KG1 (cell line): ENCODE results near the gene UBC.
"Not testable (repeated sequence)": the region's sequence is repeated elsewhere in the genome, so short reads cannot be mapped to it uniquely, and the experiment has no call there.

Experiments used
- DNase-seq: peaks from one replicate; lab custom pipeline; 2025; lab: John Stamatoyannopoulos, UW

UBC gene

DNA sequence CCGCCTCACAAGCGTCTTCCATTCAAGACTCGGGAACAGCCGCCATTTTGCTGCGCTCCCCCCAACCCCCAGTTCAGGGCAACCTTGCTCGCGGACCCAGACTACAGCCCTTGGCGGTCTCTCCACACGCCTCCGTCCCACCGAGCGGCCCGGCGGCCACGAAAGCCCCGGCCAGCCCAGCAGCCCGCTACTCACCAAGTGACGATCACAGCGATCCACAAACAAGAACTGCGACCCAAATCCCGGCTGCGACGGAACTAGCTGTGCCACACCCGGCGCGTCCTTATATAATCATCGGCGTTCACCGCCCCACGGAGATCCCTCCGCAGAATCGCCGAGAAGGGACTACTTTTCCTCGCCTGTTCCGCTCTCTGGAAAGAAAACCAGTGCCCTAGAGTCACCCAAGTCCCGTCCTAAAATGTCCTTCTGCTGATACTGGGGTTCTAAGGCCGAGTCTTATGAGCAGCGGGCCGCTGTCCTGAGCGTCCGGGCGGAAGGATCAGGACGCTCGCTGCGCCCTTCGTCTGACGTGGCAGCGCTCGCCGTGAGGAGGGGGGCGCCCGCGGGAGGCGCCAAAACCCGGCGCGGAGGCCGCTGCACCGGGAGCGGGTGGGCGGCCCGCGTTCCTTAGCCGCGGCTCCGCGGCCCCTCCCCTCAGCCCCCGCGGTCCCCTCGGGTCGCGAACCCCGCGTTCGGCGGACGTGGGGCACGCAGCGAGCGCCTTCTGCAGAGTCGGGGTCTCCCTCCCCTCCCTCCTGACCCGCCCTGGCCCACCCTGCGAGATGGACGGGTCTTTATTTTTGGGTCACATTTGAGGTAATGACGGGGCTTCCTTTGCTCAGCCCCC lies at the start of gene UBC:
Gene UBC (minus strand): TSS at position 259 of the 847 bp plus-strand sequence. CDS start 879 bp downstream, outside the sequence.
- no peak for DNase-seq

DNA sequence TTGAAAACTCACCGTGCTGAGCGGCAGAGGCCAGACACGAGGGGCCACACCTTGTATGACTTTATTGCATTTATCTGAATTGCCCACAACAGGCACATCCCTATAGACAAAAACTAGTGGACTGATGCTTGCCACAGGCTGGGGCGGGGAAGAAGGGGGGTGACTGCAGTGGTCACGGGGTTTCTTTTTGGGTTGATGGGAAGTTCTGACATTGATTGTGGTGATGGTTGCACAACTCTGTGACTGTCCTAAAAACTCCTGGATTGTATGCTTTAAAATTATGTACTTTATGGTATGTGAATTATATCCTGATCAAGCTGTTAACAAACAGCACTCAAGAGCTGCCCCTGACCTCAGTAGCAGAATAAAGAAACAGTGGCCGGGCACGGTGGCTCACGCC lies 48.8 kb upstream of the UBC start:
- no peak for DNase-seq

DNA sequence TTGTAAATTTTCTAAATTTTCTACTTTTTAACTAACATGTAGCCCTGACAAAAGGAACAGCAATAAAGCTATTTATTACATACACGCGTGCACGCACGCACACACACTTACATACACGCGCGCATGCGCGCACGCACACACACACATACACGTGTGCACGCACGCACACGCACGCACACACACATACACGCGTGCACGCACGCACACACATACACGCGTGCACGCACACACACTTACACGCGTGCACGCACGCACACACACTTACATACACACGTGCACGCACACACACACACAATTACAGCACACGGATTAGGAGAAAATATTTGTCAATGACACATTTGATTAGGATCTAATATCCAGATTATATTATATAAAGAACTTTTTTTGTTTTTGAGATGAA lies 46.6 kb upstream of the UBC start:
- no peak for DNase-seq

DNA sequence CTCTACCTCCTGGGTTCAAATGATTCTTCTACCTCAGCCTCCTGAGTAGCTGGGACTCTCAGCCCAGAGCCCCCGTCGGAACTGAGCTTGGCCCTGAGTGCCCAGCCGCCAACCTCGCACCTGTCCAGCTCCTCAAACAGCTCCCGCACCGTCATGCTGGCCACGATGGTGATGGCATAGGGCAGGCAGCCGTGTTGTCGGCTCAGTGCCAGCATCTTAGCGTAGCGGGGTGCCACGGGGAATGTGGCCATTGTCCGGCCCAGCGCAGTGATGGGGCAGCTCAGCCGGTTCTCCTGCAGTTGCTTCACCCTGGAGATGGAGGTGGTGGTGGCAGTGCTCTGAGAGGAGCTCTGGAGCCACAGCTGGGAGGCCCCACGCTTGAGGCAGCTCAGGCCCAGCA lies 42.1 kb upstream of the UBC start:
- no peak for DNase-seq

DNA sequence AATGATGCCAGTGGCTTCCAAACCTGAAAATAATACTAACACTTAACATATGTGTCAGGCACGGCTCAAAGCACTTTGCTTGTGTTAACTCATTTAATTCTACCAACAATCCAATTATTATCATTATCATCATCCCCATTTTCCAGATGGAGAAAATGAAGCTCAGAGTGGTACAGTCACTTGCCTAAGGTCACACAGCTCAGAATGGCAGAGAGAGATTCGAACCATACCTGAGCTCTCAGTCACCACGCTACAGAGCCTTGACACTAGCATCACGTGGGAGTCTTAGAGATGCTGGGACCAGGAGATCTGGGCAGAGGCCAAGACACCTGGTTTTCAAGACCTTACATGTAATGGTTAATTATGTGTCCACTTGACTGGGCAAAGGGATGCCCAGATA lies 40.3 kb upstream of the UBC start:
- no peak for DNase-seq

DNA sequence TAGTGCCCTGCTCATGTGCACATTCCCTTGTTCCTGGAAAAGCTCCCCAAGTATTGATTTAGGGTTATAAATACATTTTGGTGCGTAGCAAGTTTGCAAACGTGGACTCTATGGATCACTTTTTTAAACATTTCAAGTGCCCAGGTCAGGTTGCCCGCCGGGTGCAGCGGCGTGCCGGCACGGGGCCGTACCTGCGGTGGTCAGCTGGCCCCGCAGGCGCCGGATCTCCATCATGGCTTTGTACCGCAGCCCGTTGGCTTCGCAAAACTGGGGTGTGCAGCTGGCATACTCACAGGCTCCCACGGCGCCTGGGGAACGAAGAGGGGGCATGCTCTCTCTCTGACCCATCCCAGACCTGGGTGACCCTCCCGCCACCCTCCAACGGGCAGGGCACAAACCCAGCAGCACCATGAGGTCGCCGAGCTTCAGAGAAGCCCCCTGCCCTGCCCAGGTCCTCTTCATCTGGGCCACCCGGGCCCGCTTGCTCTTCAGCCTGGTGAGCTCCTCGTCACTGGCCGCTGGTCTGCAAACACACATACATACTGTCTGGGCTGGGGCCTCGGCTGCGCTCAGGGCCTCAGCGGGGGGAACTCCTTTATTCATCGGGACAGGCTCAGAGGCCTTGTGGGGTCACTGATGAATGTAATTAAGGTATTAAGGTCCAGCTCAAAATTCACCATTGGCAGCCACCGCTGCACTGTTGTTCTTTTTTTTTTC lies 39.4 kb upstream of the UBC start:
- DNase-seq = no peak

DNA sequence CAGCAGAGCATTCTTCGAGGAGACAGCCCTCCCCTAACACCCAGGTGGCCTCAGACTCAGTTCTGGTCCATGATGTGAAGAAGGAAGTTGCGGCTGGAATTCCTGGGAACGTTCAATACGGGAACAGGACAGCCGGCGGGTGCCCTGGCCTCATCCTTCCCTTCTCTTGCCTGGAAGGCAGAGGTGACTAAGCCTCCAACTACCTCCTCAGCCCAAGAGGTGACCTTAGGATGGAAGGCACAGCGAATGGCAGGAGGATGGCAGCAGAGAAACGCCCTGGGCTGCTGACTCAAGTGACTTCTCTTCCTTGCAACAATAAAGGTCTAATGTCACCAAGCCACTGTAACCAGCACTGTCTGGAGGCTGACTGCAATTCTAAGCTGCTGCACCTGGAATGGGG lies 38.4 kb upstream of the UBC start:
- no peak for DNase-seq

DNA sequence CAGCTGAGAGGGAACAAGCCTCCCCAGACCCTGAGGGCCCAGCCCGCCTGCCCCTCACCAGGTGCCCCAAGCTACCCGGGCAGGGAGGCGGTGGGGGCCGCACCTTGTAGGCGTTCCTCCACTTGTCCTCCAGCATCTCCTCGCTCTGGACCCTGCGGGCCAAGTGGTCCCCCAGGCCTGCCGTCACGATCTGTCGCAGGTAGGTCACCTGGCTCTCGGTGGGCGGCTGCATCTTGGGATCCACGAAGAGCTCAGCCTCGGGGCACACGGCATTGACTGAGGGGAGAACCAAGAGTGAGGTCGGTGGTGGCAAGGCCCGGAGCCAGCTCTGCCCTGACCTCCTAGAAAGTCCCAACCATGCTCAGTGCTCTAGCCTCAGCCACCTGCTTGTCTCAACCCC lies 37.8 kb upstream of the UBC start:
- no peak for DNase-seq

DNA sequence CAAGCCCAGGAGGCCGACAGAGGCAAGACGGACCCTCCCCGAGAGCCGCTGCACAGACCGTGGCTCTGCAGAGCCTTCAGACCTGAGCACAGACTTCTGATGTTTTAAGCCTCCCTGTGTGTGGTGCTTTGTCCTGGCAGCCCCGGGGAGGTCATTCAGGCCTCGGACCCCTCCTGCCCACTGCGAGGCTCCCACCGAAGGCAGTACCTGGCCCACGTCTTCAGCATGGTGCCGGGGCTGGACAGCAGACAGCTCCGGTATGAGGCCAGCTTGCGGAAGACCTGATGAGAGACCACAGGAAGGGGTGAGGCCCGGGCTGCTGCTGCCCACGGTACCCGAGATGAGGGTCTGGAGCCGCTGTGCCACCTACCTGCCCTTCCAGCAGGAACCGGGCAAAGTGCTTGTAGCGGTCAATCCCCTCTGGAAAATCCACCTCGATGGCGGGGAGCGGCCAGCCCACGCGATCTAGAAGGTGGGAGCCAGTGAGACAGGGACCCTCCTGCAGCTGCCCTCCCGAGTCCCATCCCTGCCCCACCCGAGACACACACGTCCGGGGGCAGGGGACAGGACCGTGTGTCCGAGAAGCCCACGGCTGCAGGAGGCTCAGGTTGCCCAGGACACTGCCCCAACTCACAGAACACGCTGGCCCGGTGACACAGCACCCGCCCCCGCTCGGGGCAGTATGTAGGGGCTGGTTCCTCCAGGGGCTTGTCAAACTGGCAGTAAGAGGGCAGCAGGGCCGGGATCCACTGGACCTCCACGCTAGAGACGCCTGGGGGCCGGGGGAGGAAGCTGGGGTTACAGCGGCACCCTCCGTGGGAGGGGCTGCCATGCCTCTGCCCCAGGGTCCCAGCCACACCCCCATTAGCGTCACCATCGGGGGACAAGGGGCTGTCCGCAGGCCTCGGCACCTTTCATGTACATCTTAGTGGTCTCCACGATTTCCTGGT lies 35.6 kb upstream of the UBC start:
- DNase-seq = no peak

DNA sequence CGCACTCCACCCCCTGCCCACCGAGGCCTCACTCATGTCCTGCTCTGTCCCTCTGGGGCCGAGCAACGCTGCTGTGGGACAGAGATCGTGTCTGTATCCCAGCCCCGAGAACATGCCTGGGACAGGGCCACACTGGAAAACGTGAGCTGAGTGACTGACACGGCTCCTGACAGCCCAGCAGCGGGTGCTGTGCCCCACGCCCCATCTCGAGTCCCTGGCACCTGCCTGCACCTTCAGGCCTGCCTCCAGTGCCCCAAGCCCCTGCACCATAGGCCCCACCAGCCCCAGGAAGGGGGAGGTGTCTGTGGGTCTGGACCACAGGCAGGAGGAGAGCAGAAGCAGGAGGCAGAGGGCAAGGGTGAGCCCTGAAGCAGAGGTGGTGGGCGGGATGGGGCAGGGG lies 34.6 kb upstream of the UBC start:
- DNase-seq = no peak

DNA sequence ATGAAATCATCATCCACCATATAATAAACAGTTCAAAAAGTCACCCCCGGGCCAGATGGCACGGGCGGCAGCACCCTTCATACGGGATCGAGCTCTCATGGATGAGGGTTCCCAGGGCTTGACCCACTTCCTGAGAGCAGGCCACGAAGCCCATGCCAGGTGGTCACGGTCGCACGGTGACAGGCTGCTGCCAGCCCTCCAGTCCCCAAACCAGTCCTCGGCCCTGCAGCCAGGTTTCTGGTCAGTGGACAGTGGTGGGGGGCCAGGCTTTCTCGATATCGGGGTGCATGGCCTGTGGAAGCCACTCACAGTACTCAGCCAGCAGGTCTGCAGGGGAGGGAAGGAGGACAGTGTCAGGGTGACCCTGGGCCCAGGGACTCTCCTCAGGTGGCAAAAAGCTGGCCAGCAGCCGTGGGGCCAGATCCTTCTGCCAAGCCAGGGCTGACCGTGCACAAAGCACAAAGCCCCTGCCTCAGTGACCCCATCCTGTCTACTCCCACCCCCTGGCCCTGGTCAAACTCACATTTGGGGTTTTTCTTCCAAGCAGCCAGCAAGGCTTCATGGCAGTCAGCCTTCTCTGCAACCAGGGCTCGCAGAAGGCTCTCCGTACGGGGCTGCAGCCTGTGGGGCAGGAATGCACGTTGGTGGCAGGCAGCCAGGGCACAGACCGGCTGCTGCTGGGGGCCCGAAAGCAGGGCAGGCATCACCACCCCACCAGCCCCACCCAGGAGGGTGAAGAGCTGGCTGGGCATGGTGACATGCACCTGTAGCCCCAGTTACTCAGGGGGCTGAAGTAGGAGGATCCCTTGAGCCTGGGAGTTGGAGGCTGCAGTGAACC lies 33.3 kb upstream of the UBC start:
- DNase-seq = no peak

DNA sequence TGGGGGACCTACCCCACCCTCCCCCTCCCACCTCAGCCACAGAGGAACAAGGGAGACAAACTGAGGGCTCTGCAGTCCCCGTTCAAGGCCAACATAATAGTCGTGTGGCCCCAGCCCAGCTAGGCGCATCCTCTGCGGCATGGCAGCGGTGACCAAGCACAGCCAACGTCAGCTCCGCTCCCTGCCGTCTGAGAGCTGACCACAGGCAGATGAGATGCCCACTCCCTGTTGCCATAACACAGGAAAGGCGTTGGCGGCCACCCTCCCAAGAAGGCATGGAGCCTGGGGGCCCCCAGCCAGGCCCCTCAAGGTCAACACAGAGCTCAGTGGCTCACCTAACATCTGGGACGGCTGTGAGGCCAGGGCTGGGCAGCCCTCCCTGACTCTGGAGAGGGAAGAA lies 32.6 kb upstream of the UBC start:
- DNase-seq = no peak

DNA sequence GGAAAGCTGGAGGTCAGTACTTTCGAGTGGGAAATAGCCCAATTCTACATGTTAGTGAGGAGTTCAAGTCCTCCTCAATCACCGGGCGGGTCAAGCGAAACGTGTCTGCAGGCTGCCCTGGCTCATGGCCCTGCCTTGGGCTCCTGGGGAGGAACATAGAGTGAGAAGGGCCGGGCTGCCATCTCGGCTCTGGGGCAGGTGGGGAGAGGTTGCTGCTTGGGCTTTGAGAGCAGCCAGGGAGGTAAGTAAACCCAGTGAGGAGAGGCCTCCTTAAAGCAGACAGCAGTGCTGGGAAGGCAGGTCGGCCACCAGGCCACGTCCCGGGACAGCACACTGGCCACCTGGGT lies 32.0 kb upstream of the UBC start:
- no peak for DNase-seq

DNA sequence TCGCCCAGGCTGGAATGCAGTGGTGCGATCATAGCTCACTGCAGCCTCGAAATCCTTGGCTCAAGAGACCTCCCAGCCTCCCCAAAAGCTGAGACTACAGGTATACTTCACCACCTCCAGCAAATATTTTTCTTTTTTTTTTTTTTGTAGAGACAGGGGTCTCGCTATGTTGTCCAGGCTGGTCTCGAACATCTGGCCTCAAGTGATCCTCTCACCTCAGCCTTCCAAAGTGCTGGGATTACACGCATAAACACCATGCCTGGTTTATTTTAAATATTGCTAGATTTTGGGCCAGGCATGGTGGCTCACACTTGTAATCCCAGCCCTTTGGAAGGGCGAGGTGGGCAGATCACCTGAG lies 26.7 kb upstream of the UBC start:
- DNase-seq = no peak

DNA sequence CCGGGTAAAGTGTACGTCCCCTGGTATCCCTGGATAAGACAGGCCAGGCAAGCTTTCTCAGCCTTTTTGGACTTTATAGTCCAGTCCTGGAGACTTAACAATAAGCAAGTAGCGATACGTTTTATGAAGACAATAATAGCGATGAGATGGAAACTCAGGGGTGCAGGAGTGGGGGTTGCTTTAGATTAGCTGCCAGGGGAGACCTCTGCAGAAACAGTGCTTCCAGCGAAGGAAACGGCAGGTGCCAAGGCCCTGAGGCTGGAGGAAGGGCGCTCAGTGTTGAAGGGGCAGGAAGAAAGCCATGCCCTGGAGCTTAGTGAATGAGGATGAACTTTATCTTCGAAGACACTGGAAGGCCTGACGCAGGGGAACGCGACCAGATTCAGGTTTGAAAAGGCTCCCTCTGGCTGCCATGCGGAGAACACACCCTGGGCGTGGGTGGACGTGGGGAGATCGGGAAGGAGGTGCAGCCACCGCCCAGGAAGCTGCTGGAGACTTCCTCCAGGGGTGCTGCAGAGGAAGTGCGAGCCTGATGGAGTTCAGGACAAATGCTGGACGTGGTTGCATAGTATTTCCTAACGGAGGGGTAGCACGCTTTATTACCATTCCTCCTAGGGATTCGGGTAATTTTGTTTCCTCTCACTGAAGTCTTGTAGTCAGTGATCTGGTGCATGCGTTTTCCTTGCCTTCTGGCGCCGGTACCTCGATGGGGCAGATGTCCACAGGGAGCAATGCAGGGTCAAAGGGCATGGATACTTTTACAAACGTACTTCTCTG lies 26.1 kb upstream of the UBC start:
- no peak for DNase-seq

DNA sequence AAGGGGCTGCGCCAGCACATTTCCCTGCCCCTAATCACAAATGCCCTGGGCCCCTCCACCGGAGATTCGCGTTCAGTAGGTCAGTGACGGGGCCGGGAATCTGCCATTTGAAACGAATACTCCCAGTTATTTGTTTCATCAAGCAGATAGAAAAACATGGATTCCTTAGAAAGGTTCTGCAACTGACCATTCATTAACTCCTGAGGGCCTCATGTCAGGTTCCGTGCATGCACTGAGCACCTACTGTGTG lies 25.6 kb upstream of the UBC start:
- DNase-seq = no peak

DNA sequence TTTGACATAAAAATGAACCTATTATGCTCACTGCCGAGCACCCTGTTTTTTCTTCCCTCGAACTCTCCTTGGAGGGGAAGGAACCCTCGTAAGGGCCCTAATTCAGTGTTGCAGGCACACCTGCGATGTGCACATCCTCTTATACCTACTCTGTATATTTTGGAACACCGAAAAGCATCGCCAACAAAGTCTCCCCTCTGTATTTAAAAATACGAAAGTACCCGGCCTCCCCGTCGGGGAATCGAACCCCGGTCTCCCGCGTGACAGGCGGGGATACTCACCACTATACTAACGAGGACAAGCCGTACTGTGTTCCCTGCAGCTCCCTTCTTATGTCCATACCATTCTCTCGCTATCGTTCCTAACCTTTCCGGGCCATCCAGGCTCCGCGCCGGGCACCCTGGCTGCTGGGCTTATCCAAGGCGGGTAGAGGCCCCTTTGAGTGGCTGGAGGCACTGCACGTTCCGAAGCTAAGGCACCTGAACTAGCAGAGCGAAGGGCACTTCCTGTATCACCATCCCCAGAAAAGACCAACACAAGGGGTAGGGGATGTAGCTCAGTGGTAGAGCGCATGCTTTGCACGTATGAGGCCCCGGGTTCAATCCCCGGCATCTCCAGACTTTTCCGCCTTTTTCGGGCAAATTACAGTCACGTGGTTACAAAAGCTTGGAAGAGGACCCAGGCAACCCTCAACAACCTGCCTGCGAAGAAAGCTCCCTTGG lies 25.1 kb upstream of the UBC start:
- DNase-seq = no peak

DNA sequence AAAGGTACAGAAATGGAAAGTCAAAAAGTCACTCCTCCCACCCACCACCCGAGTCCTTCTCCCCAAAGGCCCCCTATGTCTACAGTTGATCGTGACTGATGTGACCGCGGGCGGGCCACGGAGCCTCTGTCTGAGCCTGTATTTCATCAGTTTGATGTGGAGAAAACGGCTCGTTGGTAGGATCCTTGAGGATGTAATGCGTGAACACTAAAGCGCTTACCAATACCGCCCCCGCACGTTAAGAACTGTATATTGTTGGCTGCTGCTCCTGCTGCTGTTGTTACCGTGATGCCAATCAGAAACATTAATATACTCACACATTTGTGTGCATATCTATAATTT lies 24.6 kb upstream of the UBC start:
- no peak for DNase-seq

DNA sequence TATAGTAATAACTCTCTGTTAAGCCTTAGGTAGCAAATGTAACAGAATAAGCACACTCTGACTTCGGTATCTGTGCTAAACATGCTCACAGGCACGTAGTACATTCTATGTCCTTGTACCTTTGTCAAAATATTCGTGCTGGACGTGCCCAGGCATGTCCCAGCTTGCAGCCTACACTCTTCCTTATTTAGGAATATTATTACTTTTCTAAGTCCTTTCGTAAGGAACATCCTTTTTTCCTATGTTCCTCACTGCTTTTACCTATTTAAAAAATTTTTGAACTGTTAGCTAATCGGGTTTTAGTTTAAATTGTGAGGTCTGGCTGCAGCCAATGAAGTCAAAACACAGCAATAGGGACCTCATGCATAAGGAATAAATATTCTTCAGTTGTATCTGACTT lies 24.1 kb upstream of the UBC start:
- no peak for DNase-seq

DNA sequence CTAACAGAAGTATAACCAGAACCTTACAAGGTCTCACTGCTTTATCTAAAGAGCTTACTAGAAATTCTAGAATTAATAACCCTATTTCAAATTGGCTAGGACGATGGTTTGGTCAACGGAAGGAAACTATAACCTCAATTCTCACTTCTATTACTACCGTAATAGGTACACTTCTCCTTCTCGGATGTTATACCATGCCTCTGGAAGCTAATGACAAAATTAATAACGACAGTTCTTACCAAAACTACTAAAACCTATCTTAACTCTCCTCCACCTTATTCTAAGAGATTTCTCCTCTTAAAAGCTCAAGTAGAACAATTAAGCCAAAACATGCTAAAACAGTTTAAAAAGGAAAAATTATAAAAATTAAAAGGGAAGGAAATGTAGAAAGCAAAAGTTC lies 23.7 kb upstream of the UBC start:
- DNase-seq = no peak

DNA sequence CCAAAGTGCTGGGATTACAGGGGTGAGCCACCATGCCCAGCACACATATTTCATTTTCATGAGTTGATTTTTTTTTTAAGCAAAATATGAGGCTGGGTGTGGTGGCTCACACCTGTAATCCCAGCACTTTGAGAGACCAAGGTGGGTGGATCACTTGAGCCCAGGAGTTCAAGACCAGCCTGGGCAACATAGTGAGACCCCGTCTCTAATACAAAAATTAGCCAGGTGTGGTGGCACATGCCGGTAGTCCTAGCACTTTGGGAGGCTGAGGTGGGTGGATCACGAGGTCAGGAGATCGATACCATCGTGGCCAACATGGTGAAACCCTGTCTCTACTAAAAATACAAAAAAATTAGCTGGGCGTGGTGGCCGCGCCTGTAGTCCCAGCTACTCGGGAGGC lies 17.1 kb upstream of the UBC start:
- not testable (repeated sequence) for DNase-seq
